Breast epithelium (tissue), 3 donors: Measurements from ENCODE around the gene MANBA.

Experiments
- CTCF ChIP-seq, 3 donors: fragments of 450-650 bp; IDR thresholded peaks; one replicate each; pipeline ENCODE4 v1.5.1; 2016 to 2017; ENCODE audit warnings: antibody characterized with exemption in 3 of 3, mild to moderate bottlenecking in 3 of 3, moderate library complexity in 3 of 3
- POLR2A ChIP-seq: fragments of 450-650 bp; IDR thresholded peaks from one replicate; pipeline ENCODE4 v1.6.1; 2016; ENCODE audit warnings: antibody characterized with exemption, mild to moderate bottlenecking, moderate library complexity
- POLR2AphosphoS5 ChIP-seq, 3 donors: sonication (generic); formaldehyde crosslinking; IDR thresholded peaks; one replicate each; pipeline ENCODE4 v1.6.1; 2017; ENCODE audit warnings: antibody characterized with exemption in 3 of 3

- TF ChIP-seq POLR2A (no peak), POLR2AphosphoS5 (IDR thresholded peaks at IDR 0.05) (no peak), CTCF (IDR thresholded peaks at IDR 0.05) (no peak)
These were observed 82.7 kb downstream of the MANBA start for GRCh38 chr4:102678107-102678506.
